Upper lobe of left lung (tissue), 6 donors: ENCODE data around the gene SPINT3. TPM values are rescaled to one million over a fixed set of nuclear protein-coding genes. Genes with fewer than 3 reads are reported as not detected.
"Not testable (repeated sequence)": the region's sequence is repeated elsewhere in the genome, so short reads cannot be mapped to it uniquely, and the experiment has no call there.

Experiments
- ATAC-seq, 2 donors: fragments of 200-7000 bp; cut with Tn5 transposase; one replicate each; pipeline ENCODE4 v1.9.1; 2022; ENCODE audit warnings: mild to moderate bottlenecking in 2 of 2, moderate library complexity in 2 of 2; ENCODE audit not compliant: low FRiP score in 2 of 2
- DNase-seq, 2 donors: peaks; one replicate each; pipeline ENCODE4 v3.0.0-alpha.2; 2019 to 2020
- H3K27ac ChIP-seq, 4 donors: fragments of 200-600 bp; sonication (generic); one replicate each; pipeline ENCODE4 v1.5.1; 2016 to 2019
- H3K27me3 ChIP-seq, 4 donors: fragments of 200-600 bp; sonication (generic); one replicate each; pipeline ENCODE4 v1.5.1; 2017 to 2019
- H3K36me3 ChIP-seq, 4 donors: fragments of 200-600 bp; sonication (generic); one replicate each; pipeline ENCODE4 v1.5.1; 2016 to 2019
- H3K4me1 ChIP-seq, 4 donors: fragments of 200-600 bp; sonication (generic); one replicate each; pipeline ENCODE4 v1.5.1; 2018 to 2019
- H3K4me3 ChIP-seq, 4 donors: fragments of 200-600 bp; sonication (generic); one replicate each; pipeline ENCODE4 v1.5.1; 2017 to 2019; ENCODE audit warnings: mild to moderate bottlenecking in 2 of 4, moderate library complexity in 1 of 4
- H3K9me3 ChIP-seq, 4 donors: fragments of 200-600 bp; sonication (generic); one replicate each; pipeline ENCODE4 v1.5.1; 2018 to 2019
- CTCF ChIP-seq, 6 experiments: fragments of 450-650 bp in 4 of 6; fragments of 200-600 bp in 2 of 6; sonication (generic) in 2 of 6; IDR thresholded peaks; one replicate each; pipeline ENCODE4 v1.5.1; 2016 to 2019; ENCODE audit warnings: antibody characterized with exemption in 6 of 6
- EP300 ChIP-seq, 4 donors: sonication (generic); formaldehyde crosslinking; IDR thresholded peaks; one replicate each; pipeline ENCODE4 v1.5.1; 2017; ENCODE audit warnings: antibody characterized with exemption in 4 of 4, control low read depth in 2 of 4
- POLR2A ChIP-seq, 4 donors: fragments of 450-650 bp; IDR thresholded peaks; one replicate each; pipeline ENCODE4 v1.5.1; 2016 to 2017; ENCODE audit warnings: antibody characterized with exemption in 4 of 4, mild to moderate bottlenecking in 2 of 4
- POLR2AphosphoS5 ChIP-seq, 2 donors: sonication (generic); formaldehyde crosslinking; IDR thresholded peaks; one replicate each; pipeline ENCODE4 v1.5.1; 2017; ENCODE audit warnings: antibody characterized with exemption in 2 of 2
- WGBS, 2 donors: methylation state at CpG; one replicate each; pipeline ENCODE4 v1.1.5; 2017 to 2018; 5-methylcytosine and 5-hydroxymethylcytosine counted together
- total RNA-seq, 6 donors: library from RNA; depleted of rRNA in 4 of 6; stranded (reverse); fragments of >200 nt in 4 of 6; gene quantifications; one replicate each; pipeline versions ENCODE4 v1.1.0 to v1.2.1, GENCODE V29; 2016 to 2021
- donor health status: DM: no; HTN: no; CAD: no; lungs with moderate emphysema.
- donor health status: DM: no; HTN: yes; CAD: no; lungs with severe emphysema.

The SPINT3 gene
- total RNA-seq, 6 donors from 2014 or later = not detected

- no peak for ATAC-seq
- Histone ChIP-seq H3K4me3 (no peak overlapping the region), H3K36me3 (no peaks in the 10 kb centered on the region), H3K27me3 (no peaks in the 10 kb centered on the region), H3K4me1 (no peaks in the 10 kb centered on the region), H3K9me3 (no peaks in the 10 kb centered on the region), H3K27ac (no peak overlapping the region)
- DNase-seq = no peak
- 77 to 85% methylated on average over 4 of the region's 4 CpGs for WGBS, 2 donors
- no peak for TF ChIP-seq CTCF (IDR thresholded peaks at IDR 0.05)
- no peak for TF ChIP-seq EP300 (IDR thresholded peaks at IDR 0.05)
- no peak for TF ChIP-seq POLR2AphosphoS5 (IDR thresholded peaks at IDR 0.05)
- TF ChIP-seq POLR2A (IDR thresholded peaks at IDR 0.05) = no peak
Observed at GRCh38 chr20:45485388-45485787, 30.0 kb downstream of the SPINT3 start.

- WGBS, 2 donors = 47 to 57% methylated on average over 6 of the region's 6 CpGs
- TF ChIP-seq POLR2A (IDR thresholded peaks at IDR 0.05) = no peak
- no peak for TF ChIP-seq POLR2AphosphoS5 (IDR thresholded peaks at IDR 0.05)
- TF ChIP-seq EP300 (IDR thresholded peaks at IDR 0.05) = no peak
- no peak for TF ChIP-seq CTCF (IDR thresholded peaks at IDR 0.05)
- Histone ChIP-seq H3K27me3 (no peaks in the 10 kb centered on the region), H3K36me3 (no peaks in the 10 kb centered on the region), H3K4me3 (no peak overlapping the region), H3K27ac (no peak overlapping the region), H3K4me1 (no peaks in the 10 kb centered on the region), H3K9me3 (no peaks in the 10 kb centered on the region)
- DNase-seq = no peak
- ATAC-seq = no peak
Observed at GRCh38 chr20:45484676-45485075, 30.7 kb downstream of the SPINT3 start.

GRCh38 chr20:45479822-45480221 lies 35.6 kb downstream of the SPINT3 start:
- 91 to 94% methylated on average over 5 to 7 of the region's 7 CpGs for WGBS, 2 donors
- Histone ChIP-seq H3K4me3 (no peak overlapping the region), H3K9me3 (no peaks in the 10 kb centered on the region), H3K4me1 (peaks cover 0 to 6% (median 0%) of the 10 kb centered on the region in 4 donors), H3K36me3 (no peaks in the 10 kb centered on the region), H3K27me3 (no peaks in the 10 kb centered on the region), H3K27ac (no peak overlapping the region)
- no peak for DNase-seq
- no peak for TF ChIP-seq EP300 (IDR thresholded peaks at IDR 0.05)
- no peak for TF ChIP-seq POLR2A (IDR thresholded peaks at IDR 0.05)
- no peak for TF ChIP-seq POLR2AphosphoS5 (IDR thresholded peaks at IDR 0.05)
- TF ChIP-seq CTCF (IDR thresholded peaks at IDR 0.05) = no peak
- no peak for ATAC-seq

GRCh38 chr20:45477530-45478148 lies 37.8 kb downstream of the SPINT3 start:
- 61 to 72% methylated on average over 4 to 7 of the region's 7 CpGs for WGBS, 2 donors
- H3K9me3 ChIP-seq, ATAC-seq, H3K4me1 ChIP-seq, H3K4me3 ChIP-seq, H3K27me3 ChIP-seq, H3K36me3 ChIP-seq: not testable (repeated sequence)
- DNase-seq = peak in 1 of 2 donors; percentile 73
- H3K27ac ChIP-seq = peak overlapping the region in 2 of 4 donors; percentile 25 to 53

- 73 to 81% methylated on average over 3 of the region's 3 CpGs for WGBS, 2 donors
- Histone ChIP-seq H3K27me3 (peaks cover 0 to 12% (median 5%) of the 10 kb centered on the region in 4 donors), H3K4me1 (peaks cover 20 to 37% (median 22%) of the 10 kb centered on the region in 4 donors)
- DNase-seq, H3K36me3 ChIP-seq, H3K4me3 ChIP-seq, H3K27ac ChIP-seq, H3K9me3 ChIP-seq, ATAC-seq: not testable (repeated sequence)
Observed at GRCh38 chr20:45472286-45472685, 43.1 kb downstream of the SPINT3 start.

GRCh38 chr20:45470937-45471336 lies 44.5 kb downstream of the SPINT3 start:
- H3K27me3 ChIP-seq = peaks cover 0 to 12% (median 5%) of the 10 kb centered on the region in 4 donors
- ATAC-seq = no peak
- H3K36me3 ChIP-seq = no peaks in the 10 kb centered on the region
- 39 to 45% methylated on average over 10 of the region's 10 CpGs for WGBS, 2 donors
- peaks cover 20 to 32% (median 22%) of the 10 kb centered on the region in 4 donors for H3K4me1 ChIP-seq
- DNase-seq = no peak
- TF ChIP-seq POLR2AphosphoS5 (IDR thresholded peaks at IDR 0.05) (no peak), CTCF (IDR thresholded peaks at IDR 0.05) (no peak)
- H3K27ac ChIP-seq = peak overlapping the region; percentile 79 to 88 (median 84)
- no peaks in the 10 kb centered on the region for H3K9me3 ChIP-seq
- H3K4me3 ChIP-seq = peak overlapping the region; percentile 42 to 61 (median 53)
